ENCODE data around the gene NPHP3.

DNA sequence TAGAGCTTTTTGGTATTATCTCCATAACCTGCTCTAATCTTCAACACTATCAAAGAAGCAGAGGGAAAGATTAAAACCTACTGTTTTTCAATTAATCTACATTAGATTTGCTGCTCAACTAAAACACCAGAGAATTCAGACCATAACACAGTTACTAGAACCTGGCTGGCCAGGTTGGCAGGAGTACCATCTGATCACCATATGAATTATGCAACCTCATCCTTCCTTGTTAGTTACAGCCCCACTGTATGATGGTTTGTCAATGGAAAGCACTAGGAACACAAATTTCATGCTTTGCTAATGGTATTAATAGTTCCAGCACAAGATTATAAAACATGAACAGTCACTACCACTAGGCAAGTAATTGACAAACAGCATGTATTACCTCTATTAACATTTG, 5.8 kb downstream of the NPHP3 start:
- no peak for TF ChIP-seq EP300 (IDR thresholded peaks at IDR 0.05)
- TF ChIP-seq POLR2A (IDR thresholded peaks at IDR 0.05), result no peak
- TF ChIP-seq, protein P1, sequence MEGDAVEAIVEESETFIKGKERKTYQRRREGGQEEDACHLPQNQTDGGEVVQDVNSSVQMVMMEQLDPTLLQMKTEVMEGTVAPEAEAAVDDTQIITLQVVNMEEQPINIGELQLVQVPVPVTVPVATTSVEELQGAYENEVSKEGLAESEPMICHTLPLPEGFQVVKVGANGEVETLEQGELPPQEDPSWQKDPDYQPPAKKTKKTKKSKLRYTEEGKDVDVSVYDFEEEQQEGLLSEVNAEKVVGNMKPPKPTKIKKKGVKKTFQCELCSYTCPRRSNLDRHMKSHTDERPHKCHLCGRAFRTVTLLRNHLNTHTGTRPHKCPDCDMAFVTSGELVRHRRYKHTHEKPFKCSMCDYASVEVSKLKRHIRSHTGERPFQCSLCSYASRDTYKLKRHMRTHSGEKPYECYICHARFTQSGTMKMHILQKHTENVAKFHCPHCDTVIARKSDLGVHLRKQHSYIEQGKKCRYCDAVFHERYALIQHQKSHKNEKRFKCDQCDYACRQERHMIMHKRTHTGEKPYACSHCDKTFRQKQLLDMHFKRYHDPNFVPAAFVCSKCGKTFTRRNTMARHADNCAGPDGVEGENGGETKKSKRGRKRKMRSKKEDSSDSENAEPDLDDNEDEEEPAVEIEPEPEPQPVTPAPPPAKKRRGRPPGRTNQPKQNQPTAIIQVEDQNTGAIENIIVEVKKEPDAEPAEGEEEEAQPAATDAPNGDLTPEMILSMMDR (IDR thresholded peaks at IDR 0.05), result no peak
- TF ChIP-seq POLR2AphosphoS5 (IDR thresholded peaks at IDR 0.05), result no peak
